ENCODE measurements around the gene PTPA.

DNA sequence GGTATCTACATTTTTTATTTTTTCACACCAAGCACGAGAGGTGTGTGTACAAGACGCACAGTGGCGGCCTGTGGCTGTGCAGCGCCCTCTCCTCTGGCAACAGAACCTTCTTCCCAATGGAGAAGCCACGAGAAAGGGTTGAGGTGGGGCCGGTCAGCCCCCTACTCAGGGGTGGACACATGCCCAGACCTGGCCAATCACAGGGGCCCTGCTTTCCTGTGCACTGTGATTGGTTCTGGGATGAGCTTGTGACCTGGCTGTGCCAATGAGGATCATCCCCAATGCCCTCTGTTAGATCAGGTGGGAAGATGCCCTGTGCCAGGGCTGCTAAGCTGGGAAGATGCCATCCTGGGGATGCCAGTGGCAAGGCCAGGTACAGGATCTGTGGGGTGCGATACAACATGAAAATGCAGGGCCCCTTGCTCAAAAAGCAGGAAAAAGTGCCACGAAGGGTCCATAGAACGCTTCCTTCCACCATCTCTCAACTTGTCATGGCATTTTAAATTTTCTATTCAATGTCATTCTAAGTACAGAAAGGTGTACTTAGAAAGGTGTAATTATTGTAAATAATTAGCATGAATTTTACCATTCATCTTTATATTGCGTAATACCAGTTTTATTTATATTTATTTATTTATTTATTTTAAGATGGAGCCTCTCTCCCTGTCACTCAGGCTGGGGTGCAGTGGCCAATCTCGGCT, 51.4 kb downstream of the PTPA start:
- TF ChIP-seq, protein P1, sequence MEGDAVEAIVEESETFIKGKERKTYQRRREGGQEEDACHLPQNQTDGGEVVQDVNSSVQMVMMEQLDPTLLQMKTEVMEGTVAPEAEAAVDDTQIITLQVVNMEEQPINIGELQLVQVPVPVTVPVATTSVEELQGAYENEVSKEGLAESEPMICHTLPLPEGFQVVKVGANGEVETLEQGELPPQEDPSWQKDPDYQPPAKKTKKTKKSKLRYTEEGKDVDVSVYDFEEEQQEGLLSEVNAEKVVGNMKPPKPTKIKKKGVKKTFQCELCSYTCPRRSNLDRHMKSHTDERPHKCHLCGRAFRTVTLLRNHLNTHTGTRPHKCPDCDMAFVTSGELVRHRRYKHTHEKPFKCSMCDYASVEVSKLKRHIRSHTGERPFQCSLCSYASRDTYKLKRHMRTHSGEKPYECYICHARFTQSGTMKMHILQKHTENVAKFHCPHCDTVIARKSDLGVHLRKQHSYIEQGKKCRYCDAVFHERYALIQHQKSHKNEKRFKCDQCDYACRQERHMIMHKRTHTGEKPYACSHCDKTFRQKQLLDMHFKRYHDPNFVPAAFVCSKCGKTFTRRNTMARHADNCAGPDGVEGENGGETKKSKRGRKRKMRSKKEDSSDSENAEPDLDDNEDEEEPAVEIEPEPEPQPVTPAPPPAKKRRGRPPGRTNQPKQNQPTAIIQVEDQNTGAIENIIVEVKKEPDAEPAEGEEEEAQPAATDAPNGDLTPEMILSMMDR (IDR thresholded peaks at IDR 0.05; ENCODE audit: extremely low read depth in 1 of 2, insufficient read depth in 1 of 2, low read depth in 1 of 2, low read length in 2 of 2) = no peak
- TF ChIP-seq POLR2AphosphoS5 (IDR thresholded peaks at IDR 0.05; ENCODE audit: insufficient read depth, low read depth, low read length) (no peak), EZH2 (IDR thresholded peaks at IDR 0.05; ENCODE audit: borderline replicate concordance, low read depth, low read length, severe bottlenecking) (no peak), POLR2A (IDR thresholded peaks at IDR 0.05; ENCODE audit: low read depth, low read length) (no peak), MYC (IDR thresholded peaks at IDR 0.05; ENCODE audit: low read depth, low read length) (no peak), JUN (IDR thresholded peaks at IDR 0.05; ENCODE audit: borderline replicate concordance, insufficient read depth, insufficient read length, low read depth) (no peak), FOS (IDR thresholded peaks at IDR 0.05; ENCODE audit: borderline replicate concordance, insufficient read depth, low read length) (no peak), GATA2 (IDR thresholded peaks at IDR 0.05; ENCODE audit: insufficient read depth, insufficient read length, low read depth, low read length) (no peak)
- TF ChIP-seq, protein P2, sequence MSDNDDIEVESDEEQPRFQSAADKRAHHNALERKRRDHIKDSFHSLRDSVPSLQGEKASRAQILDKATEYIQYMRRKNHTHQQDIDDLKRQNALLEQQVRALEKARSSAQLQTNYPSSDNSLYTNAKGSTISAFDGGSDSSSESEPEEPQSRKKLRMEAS (IDR thresholded peaks at IDR 0.05; ENCODE audit: insufficient read depth, insufficient read length) = no peak

All from endothelial cell of umbilical vein (primary cell).